ENCODE results near the gene KLF13. TPM values are rescaled to one million over a fixed set of nuclear protein-coding genes. Genes with fewer than 3 reads are reported as not detected.

KLF13 gene
- total RNA-seq, 1 donor from 2014 or later = 30.9 TPM

DNA sequence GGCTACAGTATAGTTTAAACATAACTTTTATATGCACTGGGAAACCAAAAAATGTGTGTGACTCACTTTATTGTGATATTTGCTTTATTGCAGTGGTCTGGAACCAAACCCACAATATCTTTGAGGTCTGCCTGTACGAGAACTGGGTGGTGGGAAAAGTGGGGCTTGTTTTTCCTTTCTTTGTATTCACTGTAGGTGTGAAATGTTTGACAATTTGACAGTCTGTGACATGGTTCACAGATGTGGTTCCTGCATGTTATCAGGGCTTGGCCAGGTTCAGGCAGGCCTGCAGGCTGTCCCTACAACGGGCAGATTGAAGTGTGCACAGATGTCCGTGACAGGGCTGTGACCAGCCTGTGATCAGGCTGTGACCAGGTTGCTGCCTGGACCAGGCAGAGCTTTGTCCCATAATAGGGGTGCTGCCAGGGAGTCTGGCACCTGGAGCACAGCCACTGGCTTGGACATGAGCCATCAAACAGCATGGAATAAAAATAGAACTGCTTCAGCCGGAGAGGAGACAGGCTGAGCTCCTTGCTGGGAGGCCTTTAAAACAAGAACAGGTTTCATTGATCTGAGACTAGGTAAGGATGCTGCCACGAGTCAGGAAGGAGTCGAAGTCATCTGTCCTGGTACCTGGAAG lies 61.0 kb downstream of the KLF13 start:
- Histone ChIP-seq H3K27me3 (no peaks in the 10 kb centered on the region), H3K27ac (peak overlapping the region; percentile 77), H3K4me1 (peaks cover 18% of the 10 kb centered on the region), H3K36me3 (no peaks in the 10 kb centered on the region), H3K4me3 (no peak overlapping the region), H3K9me3 (no peaks in the 10 kb centered on the region)
- intact Hi-C loops (cut with DNase I) = no loop called here
- peak; percentile 81 to 84 for DNase-seq (ENCODE audit: extremely low spot score in 2 of 2)
- TF ChIP-seq POLR2AphosphoS5 (IDR thresholded peaks at IDR 0.05; ENCODE audit: insufficient read depth in 1 of 2, low read depth in 1 of 2) (peak in 1 of 2 donors; percentile 33), POLR2A (IDR thresholded peaks at IDR 0.05) (no peak)

DNA sequence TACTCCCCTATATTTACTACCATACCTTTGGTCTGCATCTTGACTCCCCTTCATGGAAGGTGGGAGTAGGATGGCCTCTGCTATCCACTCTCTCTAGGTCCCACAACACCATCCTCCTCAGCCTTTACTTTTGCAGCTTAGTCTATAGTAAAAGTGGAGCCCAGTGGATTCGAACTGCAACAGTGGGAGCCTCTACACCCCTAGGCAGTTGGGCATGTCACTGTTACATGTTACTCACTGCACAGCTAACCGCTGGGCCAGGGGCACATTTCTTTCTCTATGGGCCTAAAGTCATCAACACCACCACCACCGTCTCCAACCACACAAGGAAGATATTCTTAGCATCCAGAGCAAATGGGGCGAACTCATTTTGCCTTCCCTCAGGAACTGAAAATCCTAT lies 62.9 kb downstream of the KLF13 start:
- H3K27ac ChIP-seq = no peak overlapping the region
- H3K36me3 ChIP-seq = no peaks in the 10 kb centered on the region
- peak; percentile 64 to 78 for DNase-seq (ENCODE audit: extremely low spot score in 2 of 2)
- peaks cover 26% of the 10 kb centered on the region for H3K4me1 ChIP-seq
- intact Hi-C loops (cut with DNase I) = no loop called here
- TF ChIP-seq POLR2AphosphoS5 (IDR thresholded peaks at IDR 0.05; ENCODE audit: insufficient read depth in 1 of 2, low read depth in 1 of 2) = no peak
- no peak for TF ChIP-seq POLR2A (IDR thresholded peaks at IDR 0.05)
- TF ChIP-seq, protein P1, sequence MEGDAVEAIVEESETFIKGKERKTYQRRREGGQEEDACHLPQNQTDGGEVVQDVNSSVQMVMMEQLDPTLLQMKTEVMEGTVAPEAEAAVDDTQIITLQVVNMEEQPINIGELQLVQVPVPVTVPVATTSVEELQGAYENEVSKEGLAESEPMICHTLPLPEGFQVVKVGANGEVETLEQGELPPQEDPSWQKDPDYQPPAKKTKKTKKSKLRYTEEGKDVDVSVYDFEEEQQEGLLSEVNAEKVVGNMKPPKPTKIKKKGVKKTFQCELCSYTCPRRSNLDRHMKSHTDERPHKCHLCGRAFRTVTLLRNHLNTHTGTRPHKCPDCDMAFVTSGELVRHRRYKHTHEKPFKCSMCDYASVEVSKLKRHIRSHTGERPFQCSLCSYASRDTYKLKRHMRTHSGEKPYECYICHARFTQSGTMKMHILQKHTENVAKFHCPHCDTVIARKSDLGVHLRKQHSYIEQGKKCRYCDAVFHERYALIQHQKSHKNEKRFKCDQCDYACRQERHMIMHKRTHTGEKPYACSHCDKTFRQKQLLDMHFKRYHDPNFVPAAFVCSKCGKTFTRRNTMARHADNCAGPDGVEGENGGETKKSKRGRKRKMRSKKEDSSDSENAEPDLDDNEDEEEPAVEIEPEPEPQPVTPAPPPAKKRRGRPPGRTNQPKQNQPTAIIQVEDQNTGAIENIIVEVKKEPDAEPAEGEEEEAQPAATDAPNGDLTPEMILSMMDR (IDR thresholded peaks at IDR 0.05) = no peak
- no peaks in the 10 kb centered on the region for H3K27me3 ChIP-seq
- H3K4me3 ChIP-seq = no peak overlapping the region
- no peaks in the 10 kb centered on the region for H3K9me3 ChIP-seq

DNA sequence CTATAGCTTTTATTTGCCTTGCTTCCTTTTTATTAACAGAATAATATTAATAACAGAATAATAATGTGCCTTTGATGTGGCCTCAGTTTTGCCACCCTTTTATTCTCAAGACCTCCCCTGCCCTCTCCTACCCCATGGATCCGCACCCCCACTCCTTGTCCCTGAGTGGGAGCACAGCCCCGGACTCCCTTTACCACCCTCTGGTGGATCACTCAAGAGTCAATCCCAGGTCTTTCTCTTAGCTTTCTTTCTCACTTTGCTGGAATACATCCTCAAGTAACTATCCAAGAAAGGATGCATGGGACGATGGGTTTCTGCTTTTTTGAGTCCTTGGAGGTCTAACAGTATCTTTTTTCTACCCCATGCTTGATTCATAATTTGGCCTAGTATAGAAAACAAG lies 63.4 kb downstream of the KLF13 start:
- Histone ChIP-seq H3K27ac (peak overlapping the region; percentile 93), H3K36me3 (no peaks in the 10 kb centered on the region), H3K4me3 (no peak overlapping the region), H3K4me1 (peaks cover 26% of the 10 kb centered on the region), H3K27me3 (no peaks in the 10 kb centered on the region), H3K9me3 (no peaks in the 10 kb centered on the region)
- TF ChIP-seq POLR2A (IDR thresholded peaks at IDR 0.05) = no peak
- TF ChIP-seq, protein P1 (IDR thresholded peaks at IDR 0.05) = no peak
- TF ChIP-seq POLR2AphosphoS5 (IDR thresholded peaks at IDR 0.05; ENCODE audit: insufficient read depth in 1 of 2, low read depth in 1 of 2) = no peak
- intact Hi-C loops (cut with DNase I) = no loop called here
- no peak for DNase-seq (ENCODE audit: extremely low spot score in 2 of 2)

- Histone ChIP-seq H3K4me3 (peak overlapping the region; percentile 56 to 82), H3K27me3 (no peaks in the 10 kb centered on the region), H3K36me3 (no peaks in the 10 kb centered on the region), H3K27ac (peak overlapping the region; percentile 93), H3K4me1 (peaks cover 27% of the 10 kb centered on the region), H3K9me3 (no peaks in the 10 kb centered on the region)
- no peak for TF ChIP-seq POLR2AphosphoS5 (IDR thresholded peaks at IDR 0.05; ENCODE audit: insufficient read depth in 1 of 2, low read depth in 1 of 2)
- TF ChIP-seq, protein P1 (IDR thresholded peaks at IDR 0.05) = no peak
- TF ChIP-seq POLR2A (IDR thresholded peaks at IDR 0.05) = no peak
- intact Hi-C loops (cut with DNase I) = loop anchor here (1.0 kb wide), 1 partner anchor 65 kb away; the partner anchor contains the start of gene KLF13
- DNase-seq (ENCODE audit: extremely low spot score in 2 of 2) = peak; percentile 81 to 84
Measured at GRCh38 chr15:31390777-31391486, 64.3 kb downstream of the KLF13 start.

DNA sequence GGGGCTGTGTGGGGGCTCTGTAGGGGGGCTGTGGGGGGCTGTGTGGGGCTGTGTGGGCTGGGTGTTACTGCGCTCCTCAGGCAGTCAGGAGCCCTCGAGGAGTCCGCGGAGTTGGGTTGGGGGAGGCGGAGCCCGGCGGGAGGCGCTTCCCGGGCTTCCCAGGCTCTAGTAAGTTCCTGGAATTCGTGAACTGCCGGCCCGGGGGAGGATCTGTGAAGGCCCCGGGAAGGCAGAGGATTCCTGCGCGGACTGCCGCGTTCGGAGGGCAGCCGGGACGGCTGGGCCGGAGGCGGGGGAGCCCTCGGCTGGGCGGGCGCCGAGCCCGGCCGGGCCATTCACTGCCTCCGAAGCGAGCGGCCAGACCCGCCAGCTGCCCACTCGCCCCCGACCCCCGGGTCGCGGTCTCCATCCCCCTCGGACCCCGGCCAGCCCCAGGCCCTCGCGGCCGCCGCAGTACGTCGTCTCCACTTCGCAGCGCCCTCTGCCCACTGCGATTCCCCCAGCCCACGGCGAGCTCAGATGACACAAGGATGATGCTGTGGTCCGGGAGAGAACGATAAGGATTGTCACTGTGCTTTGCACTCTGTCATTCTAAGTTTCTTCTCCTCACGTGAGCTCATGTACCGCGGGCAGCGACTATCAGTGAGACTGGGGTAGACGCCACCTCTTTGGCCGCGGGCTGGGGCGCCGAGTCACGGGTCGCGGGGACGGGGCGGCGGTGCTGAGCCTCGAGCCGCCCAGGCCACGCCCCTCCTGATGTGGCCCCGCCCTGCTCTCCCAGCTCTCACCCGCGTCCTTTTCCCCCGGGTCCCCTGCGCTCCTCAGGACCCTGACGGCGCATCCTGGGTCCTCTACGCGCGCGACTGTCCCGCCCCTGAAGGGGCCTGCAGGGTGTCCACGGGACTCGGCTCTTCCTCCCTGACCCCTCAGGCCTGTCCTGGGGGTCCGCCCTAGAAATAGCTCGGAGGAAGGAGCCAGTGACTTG lies 65.3 kb downstream of the KLF13 start:
- H3K27ac ChIP-seq = peak overlapping the region; percentile 93
- peaks cover 35% of the 10 kb centered on the region for H3K4me1 ChIP-seq
- TF ChIP-seq, protein P1 (IDR thresholded peaks at IDR 0.05) = no peak
- TF ChIP-seq POLR2AphosphoS5 (IDR thresholded peaks at IDR 0.05; ENCODE audit: insufficient read depth in 1 of 2, low read depth in 1 of 2) (peak; percentile 28 to 99), POLR2A (IDR thresholded peaks at IDR 0.05) (peak in 1 of 2 donors; percentile 96)
- peak overlapping the region; percentile 56 to 82 for H3K4me3 ChIP-seq
- DNase-seq (ENCODE audit: extremely low spot score in 2 of 2) = peak; percentile 70 to 89
- intact Hi-C loops (cut with DNase I) = loop anchor here (1.0 kb wide), 1 partner anchor 66 kb away; the partner anchor contains the start of gene KLF13
- H3K36me3 ChIP-seq = no peaks in the 10 kb centered on the region
- no peaks in the 10 kb centered on the region for H3K9me3 ChIP-seq
- H3K27me3 ChIP-seq = no peaks in the 10 kb centered on the region

Measured in vagina (tissue), 2 donors.